GM12875 (cell line): ENCODE measurements around the gene SYNDIG1.

Source experiments
- H3K4me3 ChIP-seq: one replicate; pipeline ENCODE4 v1.5.1; 2011; ENCODE audit warnings: low read depth, low read length, control low read depth
- TF ChIP-seq, protein P1 (sequence below): IDR thresholded peaks from 2 replicates; pipeline ENCODE4 v1.5.1; 2011; ENCODE audit warnings: low read depth, mild to moderate bottlenecking, control low read depth, inconsistent platforms, low read length, moderate library complexity, borderline replicate concordance; ENCODE audit not compliant: insufficient read depth

SYNDIG1 gene

DNA sequence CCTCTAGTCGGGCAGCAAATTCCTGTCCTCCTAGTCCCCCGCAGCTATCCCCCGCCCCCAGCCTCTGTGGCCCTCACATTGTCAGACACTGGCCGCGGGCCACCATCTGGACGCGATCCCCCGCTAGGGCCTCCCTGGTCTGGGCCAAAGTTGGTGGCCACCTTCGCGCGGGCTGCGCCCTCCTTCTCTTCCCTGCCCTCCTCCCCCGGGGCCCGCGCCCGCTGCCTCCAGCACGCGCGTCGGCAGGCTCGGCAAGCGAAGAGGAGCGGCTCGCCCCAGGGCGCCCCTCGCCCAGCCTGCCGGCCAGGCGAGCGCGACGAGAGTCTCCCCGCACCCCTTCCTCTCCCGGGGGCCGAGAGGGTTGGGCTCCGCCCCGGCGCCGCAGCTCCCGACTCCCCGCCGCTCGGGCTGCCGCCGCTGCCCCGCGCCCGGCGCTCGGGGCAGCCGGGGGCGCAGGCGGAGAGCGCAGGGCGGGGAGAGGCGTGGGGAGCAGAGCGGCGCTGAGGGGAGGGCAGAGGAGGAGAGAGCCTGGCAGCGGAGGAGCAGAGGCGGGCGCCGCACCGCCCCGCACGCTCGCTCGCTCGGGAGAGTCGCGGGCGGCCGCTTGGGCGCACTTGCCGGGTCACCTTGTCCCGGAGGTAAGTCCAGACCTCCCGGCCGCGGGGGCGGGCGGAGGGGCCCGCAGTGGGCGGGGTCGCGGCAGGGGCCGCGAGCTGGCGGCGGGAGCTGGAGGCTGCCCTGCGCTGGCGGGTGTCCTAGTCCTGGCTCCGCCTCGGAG is at the start of gene SYNDIG1:
SYNDIG1 (plus strand) TSS at position 514 of the 778 bp plus-strand sequence. CDS start 73,469 bp downstream, outside the sequence.
- H3K4me3 ChIP-seq: no peak within 1 kb of the TSS
- TF ChIP-seq, protein P1, sequence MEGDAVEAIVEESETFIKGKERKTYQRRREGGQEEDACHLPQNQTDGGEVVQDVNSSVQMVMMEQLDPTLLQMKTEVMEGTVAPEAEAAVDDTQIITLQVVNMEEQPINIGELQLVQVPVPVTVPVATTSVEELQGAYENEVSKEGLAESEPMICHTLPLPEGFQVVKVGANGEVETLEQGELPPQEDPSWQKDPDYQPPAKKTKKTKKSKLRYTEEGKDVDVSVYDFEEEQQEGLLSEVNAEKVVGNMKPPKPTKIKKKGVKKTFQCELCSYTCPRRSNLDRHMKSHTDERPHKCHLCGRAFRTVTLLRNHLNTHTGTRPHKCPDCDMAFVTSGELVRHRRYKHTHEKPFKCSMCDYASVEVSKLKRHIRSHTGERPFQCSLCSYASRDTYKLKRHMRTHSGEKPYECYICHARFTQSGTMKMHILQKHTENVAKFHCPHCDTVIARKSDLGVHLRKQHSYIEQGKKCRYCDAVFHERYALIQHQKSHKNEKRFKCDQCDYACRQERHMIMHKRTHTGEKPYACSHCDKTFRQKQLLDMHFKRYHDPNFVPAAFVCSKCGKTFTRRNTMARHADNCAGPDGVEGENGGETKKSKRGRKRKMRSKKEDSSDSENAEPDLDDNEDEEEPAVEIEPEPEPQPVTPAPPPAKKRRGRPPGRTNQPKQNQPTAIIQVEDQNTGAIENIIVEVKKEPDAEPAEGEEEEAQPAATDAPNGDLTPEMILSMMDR: no peak

DNA sequence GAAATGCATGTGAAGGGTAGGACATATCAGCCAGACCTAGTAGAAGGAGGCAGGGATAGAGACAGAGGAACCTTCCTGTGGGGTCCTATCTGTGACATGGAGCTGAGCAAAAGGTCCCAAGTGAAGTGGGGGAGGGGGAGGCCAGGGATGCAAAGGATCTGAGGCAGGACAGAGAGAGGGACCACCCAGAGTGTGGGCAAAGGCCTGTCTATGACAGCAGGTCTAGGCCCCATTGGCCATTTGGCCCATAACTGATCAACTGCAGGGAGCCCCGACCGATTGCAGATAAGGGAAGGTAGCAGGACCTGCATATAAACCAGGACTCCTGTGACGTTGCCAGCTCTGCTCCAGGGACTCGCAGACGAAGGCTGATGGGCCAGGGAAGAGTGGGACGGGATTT is 49.6 kb upstream of the SYNDIG1 start:
- TF ChIP-seq, protein P1: no peak
- H3K4me3 ChIP-seq: no peak overlapping the region

DNA sequence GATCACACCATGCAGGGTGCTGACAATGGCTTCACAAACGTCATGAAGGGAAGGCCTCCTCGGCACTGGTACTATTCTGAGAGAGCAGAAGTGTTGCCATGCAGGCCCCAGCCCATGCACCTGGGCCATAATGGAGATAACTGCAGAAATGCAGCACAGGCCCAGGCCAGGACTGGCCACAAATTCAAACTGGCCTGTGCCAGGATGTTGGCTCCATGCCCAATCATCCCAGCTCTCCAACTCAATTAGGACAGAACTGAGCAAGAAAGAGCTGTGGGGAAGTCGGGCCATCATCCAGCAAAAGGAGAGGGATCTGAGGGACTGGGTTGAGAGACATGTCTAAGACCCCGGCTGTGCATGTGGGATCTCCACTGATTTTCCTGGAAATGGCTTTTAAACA is 48.9 kb upstream of the SYNDIG1 start:
- TF ChIP-seq, protein P1: no peak
- H3K4me3 ChIP-seq: no peak overlapping the region

DNA sequence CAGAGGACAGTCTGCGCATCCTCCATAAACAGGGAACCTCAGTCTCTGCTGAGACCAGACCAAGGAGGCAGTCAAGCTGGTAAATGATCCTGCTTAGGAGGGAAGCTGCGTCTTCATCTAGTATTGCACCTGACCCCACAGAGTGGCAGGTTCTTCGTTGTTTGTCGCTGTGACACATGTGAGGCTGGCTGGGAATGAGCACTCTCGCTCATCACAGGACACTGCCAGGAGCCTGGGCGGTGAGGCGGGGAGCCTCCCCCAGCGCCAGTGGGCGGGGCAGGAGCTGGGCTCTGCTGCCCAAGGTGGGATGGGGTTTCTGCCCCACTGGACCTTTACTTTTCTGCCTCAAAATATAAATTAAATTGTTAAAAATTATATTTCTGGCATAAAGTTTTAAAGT is 48.4 kb upstream of the SYNDIG1 start:
- no peak overlapping the region for H3K4me3 ChIP-seq

DNA sequence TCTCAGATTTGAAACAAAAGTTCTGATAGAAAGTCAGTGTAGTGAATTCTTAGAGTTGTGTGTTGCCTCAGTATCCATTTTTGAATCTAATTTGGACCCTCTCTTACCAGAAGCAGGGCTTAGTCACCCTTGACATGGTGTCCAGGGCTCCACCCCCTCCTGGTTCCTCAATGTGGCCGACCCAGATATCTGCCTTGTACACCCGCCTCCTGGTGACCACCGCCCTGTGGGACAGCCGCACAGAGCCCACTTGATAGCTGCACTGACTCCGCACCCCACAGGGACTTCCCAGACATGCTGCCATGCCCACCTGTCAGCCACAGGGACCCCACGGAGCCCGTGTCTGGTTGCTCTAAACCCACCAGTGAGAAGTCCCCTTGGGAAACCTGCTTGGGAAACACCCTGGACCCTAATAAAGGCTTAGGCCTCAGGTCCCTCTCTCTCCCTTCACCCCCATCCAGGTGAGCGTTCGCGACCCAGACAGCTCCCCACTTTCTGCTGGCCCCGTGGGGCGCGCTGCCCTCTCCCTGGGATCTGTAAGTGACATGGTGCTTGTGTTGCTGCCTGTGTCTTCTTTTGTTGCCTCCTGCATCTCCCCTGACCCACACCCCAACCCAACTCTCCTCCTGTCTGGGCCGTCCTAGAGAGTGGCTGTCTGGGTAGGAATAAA is 47.2 kb upstream of the SYNDIG1 start:
- H3K4me3 ChIP-seq: no peak overlapping the region
- TF ChIP-seq, protein P1: no peak

More for the DNA sequence above, 48.4 kb upstream of the SYNDIG1 start:
- TF ChIP-seq, protein P1: no peak

DNA sequence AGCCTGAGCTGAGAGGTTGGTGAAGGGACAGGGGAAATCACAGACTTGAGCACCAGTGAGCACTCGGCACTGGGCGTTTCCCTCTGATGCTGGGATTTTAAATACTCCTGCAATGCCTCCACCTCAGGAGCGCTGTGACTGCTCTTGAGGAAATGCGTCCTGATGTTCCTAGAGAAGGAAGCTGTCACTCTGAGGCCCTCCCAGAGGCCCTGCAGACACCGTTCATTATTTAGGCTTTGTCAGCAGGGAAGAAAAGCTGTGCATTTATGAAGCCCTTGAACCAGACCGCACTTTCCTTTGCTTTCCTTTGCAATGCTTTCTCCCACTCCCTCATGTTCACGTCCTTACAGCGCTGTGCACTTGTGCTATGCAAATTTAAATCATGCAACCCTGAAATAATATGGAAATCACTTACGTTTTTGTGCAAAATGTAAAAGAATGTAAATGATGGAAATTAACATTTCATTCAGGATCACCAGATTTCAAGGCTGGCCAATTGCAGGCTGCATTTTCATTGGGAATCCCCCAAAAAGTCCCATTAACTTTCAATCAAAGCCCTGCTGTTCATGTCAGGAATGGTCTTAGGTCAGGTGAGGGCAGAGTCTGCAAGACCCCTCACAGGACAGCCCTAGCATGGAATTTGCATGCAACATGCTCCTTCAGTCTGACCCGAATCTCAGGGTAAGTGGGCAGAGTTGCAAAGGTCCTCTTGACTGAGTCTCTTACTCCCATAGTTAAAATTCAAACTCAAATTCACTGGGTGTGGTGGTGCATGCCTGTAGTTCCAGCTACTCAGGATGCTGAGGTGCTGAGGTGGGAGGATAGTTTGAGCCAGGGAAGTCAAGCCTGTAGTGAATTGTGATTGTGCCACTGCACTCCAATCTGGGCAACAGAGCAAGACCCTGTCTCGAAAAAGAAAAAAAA is 45.8 kb upstream of the SYNDIG1 start:
- TF ChIP-seq, protein P1: no peak
- H3K4me3 ChIP-seq: no peak overlapping the region
